ENCODE measurements around the gene ASXL3.

DNA sequence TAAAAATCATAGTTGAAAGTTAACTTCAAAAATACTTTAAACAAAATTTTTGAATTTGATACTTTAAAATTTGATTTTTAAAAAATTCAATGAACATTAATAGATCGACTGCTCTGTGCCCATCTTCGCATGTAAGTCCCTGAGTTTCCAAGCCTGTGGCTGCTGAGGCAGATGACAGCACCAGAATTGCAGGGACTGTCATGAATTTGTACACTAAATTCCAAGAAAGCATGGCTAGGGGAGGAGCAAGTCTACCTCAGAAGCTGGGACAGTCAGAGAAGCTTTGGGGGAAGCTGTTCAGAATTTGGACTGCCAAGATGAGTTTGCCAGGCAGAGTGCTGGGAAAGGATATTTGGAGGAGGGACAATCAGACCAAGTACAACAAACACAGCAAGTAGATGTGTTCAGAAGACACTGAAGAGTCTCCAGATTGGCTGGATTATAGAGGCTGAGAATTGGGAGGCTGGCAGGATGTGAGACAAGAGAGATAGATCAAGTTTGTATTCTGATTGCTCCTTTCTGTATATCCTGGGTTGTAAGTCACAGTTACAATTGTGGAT lies 79.0 kb downstream of the ASXL3 start:
- TF ChIP-seq, protein P1, sequence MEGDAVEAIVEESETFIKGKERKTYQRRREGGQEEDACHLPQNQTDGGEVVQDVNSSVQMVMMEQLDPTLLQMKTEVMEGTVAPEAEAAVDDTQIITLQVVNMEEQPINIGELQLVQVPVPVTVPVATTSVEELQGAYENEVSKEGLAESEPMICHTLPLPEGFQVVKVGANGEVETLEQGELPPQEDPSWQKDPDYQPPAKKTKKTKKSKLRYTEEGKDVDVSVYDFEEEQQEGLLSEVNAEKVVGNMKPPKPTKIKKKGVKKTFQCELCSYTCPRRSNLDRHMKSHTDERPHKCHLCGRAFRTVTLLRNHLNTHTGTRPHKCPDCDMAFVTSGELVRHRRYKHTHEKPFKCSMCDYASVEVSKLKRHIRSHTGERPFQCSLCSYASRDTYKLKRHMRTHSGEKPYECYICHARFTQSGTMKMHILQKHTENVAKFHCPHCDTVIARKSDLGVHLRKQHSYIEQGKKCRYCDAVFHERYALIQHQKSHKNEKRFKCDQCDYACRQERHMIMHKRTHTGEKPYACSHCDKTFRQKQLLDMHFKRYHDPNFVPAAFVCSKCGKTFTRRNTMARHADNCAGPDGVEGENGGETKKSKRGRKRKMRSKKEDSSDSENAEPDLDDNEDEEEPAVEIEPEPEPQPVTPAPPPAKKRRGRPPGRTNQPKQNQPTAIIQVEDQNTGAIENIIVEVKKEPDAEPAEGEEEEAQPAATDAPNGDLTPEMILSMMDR (IDR thresholded peaks at IDR 0.05; ENCODE audit: poor library complexity, severe bottlenecking), result no peak
- no peak for TF ChIP-seq EZH2 (IDR thresholded peaks at IDR 0.05; ENCODE audit: borderline replicate concordance, insufficient read depth, low read length, poor library complexity, severe bottlenecking)
- TF ChIP-seq, protein P2, sequence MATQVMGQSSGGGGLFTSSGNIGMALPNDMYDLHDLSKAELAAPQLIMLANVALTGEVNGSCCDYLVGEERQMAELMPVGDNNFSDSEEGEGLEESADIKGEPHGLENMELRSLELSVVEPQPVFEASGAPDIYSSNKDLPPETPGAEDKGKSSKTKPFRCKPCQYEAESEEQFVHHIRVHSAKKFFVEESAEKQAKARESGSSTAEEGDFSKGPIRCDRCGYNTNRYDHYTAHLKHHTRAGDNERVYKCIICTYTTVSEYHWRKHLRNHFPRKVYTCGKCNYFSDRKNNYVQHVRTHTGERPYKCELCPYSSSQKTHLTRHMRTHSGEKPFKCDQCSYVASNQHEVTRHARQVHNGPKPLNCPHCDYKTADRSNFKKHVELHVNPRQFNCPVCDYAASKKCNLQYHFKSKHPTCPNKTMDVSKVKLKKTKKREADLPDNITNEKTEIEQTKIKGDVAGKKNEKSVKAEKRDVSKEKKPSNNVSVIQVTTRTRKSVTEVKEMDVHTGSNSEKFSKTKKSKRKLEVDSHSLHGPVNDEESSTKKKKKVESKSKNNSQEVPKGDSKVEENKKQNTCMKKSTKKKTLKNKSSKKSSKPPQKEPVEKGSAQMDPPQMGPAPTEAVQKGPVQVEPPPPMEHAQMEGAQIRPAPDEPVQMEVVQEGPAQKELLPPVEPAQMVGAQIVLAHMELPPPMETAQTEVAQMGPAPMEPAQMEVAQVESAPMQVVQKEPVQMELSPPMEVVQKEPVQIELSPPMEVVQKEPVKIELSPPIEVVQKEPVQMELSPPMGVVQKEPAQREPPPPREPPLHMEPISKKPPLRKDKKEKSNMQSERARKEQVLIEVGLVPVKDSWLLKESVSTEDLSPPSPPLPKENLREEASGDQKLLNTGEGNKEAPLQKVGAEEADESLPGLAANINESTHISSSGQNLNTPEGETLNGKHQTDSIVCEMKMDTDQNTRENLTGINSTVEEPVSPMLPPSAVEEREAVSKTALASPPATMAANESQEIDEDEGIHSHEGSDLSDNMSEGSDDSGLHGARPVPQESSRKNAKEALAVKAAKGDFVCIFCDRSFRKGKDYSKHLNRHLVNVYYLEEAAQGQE (IDR thresholded peaks at IDR 0.05; ENCODE audit: borderline replicate concordance), result no peak

All from neural cell (in vitro differentiated cells).